Astrocyte of the cerebellum (primary cell): ENCODE measurements around the gene THEM5.

Source experiments
- DNase-seq: peaks from one replicate; pipeline ENCODE4 v3.0.0-alpha.2; 2011; ENCODE audit warnings: low read depth
- H3K4me3 ChIP-seq: 2 replicates; pipeline ENCODE4 v1.5.1; 2011; ENCODE audit warnings: mild to moderate bottlenecking, low read depth, low read length, moderate library complexity
- CTCF ChIP-seq: IDR thresholded peaks from 2 replicates; pipeline ENCODE4 v1.5.1; 2012; ENCODE audit warnings: low read length, low read depth, moderate library complexity, mild to moderate bottlenecking; ENCODE audit errors: missing control alignments
- in situ Hi-C: cut with HindIII; loops from 2 replicates; pipeline ENCODE4 v1.10.0; 2017; ENCODE audit warnings: low sequenced_read_pairs

The THEM5 gene

GRCh38 chr1:151803164-151803563 lies 50.3 kb downstream of the THEM5 start:
- in situ Hi-C loops = no loop called here
- DNase-seq = no peak
- no peak for TF ChIP-seq CTCF
- H3K4me3 ChIP-seq = no peak overlapping the region

GRCh38 chr1:151802372-151802771 lies 51.1 kb downstream of the THEM5 start:
- in situ Hi-C loops = no loop called here
- no peak for DNase-seq
- no peak overlapping the region for H3K4me3 ChIP-seq
- no peak for TF ChIP-seq CTCF

GRCh38 chr1:151801846-151802245 lies 51.7 kb downstream of the THEM5 start:
- TF ChIP-seq CTCF = no peak
- H3K4me3 ChIP-seq = no peak overlapping the region
- in situ Hi-C loops = no loop called here
- no peak for DNase-seq

GRCh38 chr1:151801310-151801820 lies 52.1 kb downstream of the THEM5 start:
- in situ Hi-C loops = no loop called here
- DNase-seq = no peak
- no peak for TF ChIP-seq CTCF
- no peak overlapping the region for H3K4me3 ChIP-seq

GRCh38 chr1:151800830-151801229 lies 52.7 kb downstream of the THEM5 start:
- in situ Hi-C loops = no loop called here
- no peak overlapping the region for H3K4me3 ChIP-seq
- DNase-seq = no peak
- no peak for TF ChIP-seq CTCF

- DNase-seq = no peak
- no peak for TF ChIP-seq CTCF
- in situ Hi-C loops = no loop called here
- H3K4me3 ChIP-seq = no peak overlapping the region
Measured at GRCh38 chr1:151799179-151800022, 54.1 kb downstream of the THEM5 start.
